Measurements from ENCODE around the gene ANOS1. TPM values are rescaled to one million over a fixed set of nuclear protein-coding genes. Genes with fewer than 3 reads are reported as not detected.

The ANOS1 gene
- total and polyA plus RNA-seq, 2 of the 13 experiments (the other 11 are each of a cell fraction or from before 2014, with no cell fraction given) = not detected

- no TSS peak for BruUV-seq (replicated peaks)
- TF ChIP-seq ZNF567 (CRISPR knock-in tag; IDR thresholded peaks at IDR 0.05; ENCODE audit: borderline replicate concordance) (no peak), POGK (CRISPR knock-in tag; conservative IDR thresholded peaks at IDR 0.05) (no peak)
- in situ Hi-C loops (cut with HindIII; ENCODE audit: extremely low pct_ligation_motif_present, low pct_unique_long_range_greater_than_20kb) (no loop called here), intact Hi-C loops (cut with micrococcal nuclease; ENCODE audit: unreplicated experiment) (no loop called here)
- ChIA-PET CTCF (ENCODE audit: low intra/inter-chr PET ratio, low total read pairs) (no interaction called here), POLR2A (no interaction called here)
- Histone ChIP-seq H3K4me2 (ENCODE audit: low read depth, low read length) (no peak overlapping the region), H3K79me2 (ENCODE audit: insufficient read depth, low read length) (no peaks in the 10 kb centered on the region), H3K27ac (ENCODE audit: extremely low read length, insufficient read depth, low read length) (no peak overlapping the region), H2AFZ (ENCODE audit: low read length) (no peak overlapping the region), H3K9me3 (ENCODE audit: low read length) (no peaks in the 10 kb centered on the region), H3K27me3 (ENCODE audit: control insufficient read depth in 1 of 2, insufficient read depth in 2 of 2, low read length in 2 of 2) (no peaks in the 10 kb centered on the region), H3K4me1 (ENCODE audit: insufficient read depth, low read length) (no peaks in the 10 kb centered on the region), H4K20me1 (ENCODE audit: insufficient read depth, low read length) (no peaks in the 10 kb centered on the region), H3K9ac (ENCODE audit: insufficient read depth, low read depth, low read length) (no peak overlapping the region), H3K36me3 (replicated peaks in 1 of 2; ENCODE audit: control insufficient read depth in 1 of 2, insufficient read depth in 2 of 2, low read length in 2 of 2) (no peaks in the 10 kb centered on the region), H3K4me3 (replicated peaks in 1 of 3; ENCODE audit: insufficient read depth in 1 of 3, low read depth in 2 of 3, low read length in 3 of 3) (no peak overlapping the region)
- 0% methylated on average over 2 of the region's 7 CpGs for WGBS (ENCODE audit: low lambda C conversion rate)
- FAIRE-seq (no peak), ATAC-seq (no peak), DNase-seq (ENCODE audit: low spot score) (no peak)
These were observed 5.8 kb downstream of the ANOS1 start for GRCh38 chrX:8726031-8726652.

DNA sequence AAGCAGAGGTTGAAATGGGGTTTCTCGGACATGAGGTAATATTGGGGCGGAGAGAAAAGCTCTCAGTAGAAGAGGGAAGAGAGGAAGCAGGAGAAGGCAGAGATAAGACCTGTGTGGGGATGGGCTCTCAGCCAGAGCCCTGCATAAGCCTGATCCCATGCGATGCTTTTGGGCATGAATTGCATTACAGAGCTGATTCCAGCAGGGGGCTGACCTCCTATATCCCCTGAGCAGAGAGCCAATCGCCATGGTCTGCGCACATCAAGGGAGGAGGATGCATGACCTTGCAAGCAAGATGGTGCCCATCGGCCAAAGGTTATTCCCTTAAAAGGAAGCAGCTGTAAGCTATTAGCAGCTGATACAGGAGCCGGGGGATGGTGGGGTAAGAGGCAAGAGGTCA lies 7.6 kb downstream of the ANOS1 start:
- CTCF ChIA-PET (ENCODE audit: low intra/inter-chr PET ratio, low total read pairs) = no interaction called here
- in situ Hi-C loops (cut with HindIII; ENCODE audit: extremely low pct_ligation_motif_present, low pct_unique_long_range_greater_than_20kb) = no loop called here

More for the DNA sequence above, 7.6 kb downstream of the ANOS1 start:
- ATAC-seq (peak; percentile 59; the same call in 2 of the 3 replicates), FAIRE-seq (no peak), DNase-seq (ENCODE audit: low spot score) (no peak)
- H3K4me2 ChIP-seq (ENCODE audit: low read depth, low read length) = no peak overlapping the region
- H3K79me2 ChIP-seq (ENCODE audit: insufficient read depth, low read length) = no peaks in the 10 kb centered on the region
- H3K27me3 ChIP-seq (ENCODE audit: control insufficient read depth in 1 of 2, insufficient read depth in 2 of 2, low read length in 2 of 2) = no peaks in the 10 kb centered on the region
- no peaks in the 10 kb centered on the region for H4K20me1 ChIP-seq (ENCODE audit: insufficient read depth, low read length)
- no peak overlapping the region for H3K9ac ChIP-seq (ENCODE audit: insufficient read depth, low read depth, low read length)
- no peaks in the 10 kb centered on the region for H3K4me1 ChIP-seq (ENCODE audit: insufficient read depth, low read length)
- no peaks in the 10 kb centered on the region for H3K36me3 ChIP-seq (replicated peaks in 1 of 2; ENCODE audit: control insufficient read depth in 1 of 2, insufficient read depth in 2 of 2, low read length in 2 of 2)
- POLR2A ChIA-PET = no interaction called here
- intact Hi-C loops (cut with micrococcal nuclease; ENCODE audit: unreplicated experiment) = no loop called here
- no TSS peak for BruUV-seq (replicated peaks)
- TF ChIP-seq ZFX (CRISPR knock-in tag; IDR thresholded peaks at IDR 0.05; ENCODE audit: low read depth) = no peak
- no peaks in the 10 kb centered on the region for H3K9me3 ChIP-seq (ENCODE audit: low read length)
- no peak overlapping the region for H2AFZ ChIP-seq (ENCODE audit: low read length)
- WGBS (ENCODE audit: low lambda C conversion rate) = 6% methylated on average over 5 of the region's 7 CpGs
- H3K27ac ChIP-seq (ENCODE audit: extremely low read length, insufficient read depth, low read length) = no peak overlapping the region
- no peak overlapping the region for H3K4me3 ChIP-seq (replicated peaks in 1 of 3; ENCODE audit: insufficient read depth in 1 of 3, low read depth in 2 of 3, low read length in 3 of 3)

Data from HepG2 (cell line).